ENCODE data around the gene HCK. TPM values are rescaled to one million over a fixed set of nuclear protein-coding genes. Genes with fewer than 3 reads are reported as not detected.

Gene HCK
- total and polyA plus RNA-seq, 9 of the 15 experiments (the other 6 are each of a cell fraction or from before 2014, with no cell fraction given): 0.09 to 0.51 (median 0.27) TPM; not detected in 6

DNA sequence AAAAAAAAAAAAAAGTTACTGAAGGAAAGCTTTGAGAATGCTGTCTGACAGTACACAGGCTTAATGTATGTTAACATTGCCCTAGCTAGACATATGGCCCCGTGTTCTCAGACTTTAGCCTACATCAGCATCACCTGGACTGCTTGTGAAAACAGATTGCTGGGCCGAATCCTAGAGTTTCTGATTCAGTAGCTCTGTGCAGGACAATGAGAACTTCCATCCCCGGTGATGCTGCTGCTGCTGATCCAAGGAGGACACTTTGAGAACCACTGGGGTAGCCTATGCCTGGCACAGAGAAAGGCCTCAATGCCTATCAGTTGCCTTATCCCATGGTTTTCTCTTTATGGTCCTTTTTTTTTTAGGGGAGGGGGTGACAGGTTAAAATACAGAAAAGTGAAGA, 1.6 kb downstream of the HCK start:
- Histone ChIP-seq H4K20me1 (replicated peaks; ENCODE audit: control insufficient read depth, insufficient read depth, low read length) (no peaks in the 10 kb centered on the region), H3K4me3 (no peak overlapping the region)

DNA sequence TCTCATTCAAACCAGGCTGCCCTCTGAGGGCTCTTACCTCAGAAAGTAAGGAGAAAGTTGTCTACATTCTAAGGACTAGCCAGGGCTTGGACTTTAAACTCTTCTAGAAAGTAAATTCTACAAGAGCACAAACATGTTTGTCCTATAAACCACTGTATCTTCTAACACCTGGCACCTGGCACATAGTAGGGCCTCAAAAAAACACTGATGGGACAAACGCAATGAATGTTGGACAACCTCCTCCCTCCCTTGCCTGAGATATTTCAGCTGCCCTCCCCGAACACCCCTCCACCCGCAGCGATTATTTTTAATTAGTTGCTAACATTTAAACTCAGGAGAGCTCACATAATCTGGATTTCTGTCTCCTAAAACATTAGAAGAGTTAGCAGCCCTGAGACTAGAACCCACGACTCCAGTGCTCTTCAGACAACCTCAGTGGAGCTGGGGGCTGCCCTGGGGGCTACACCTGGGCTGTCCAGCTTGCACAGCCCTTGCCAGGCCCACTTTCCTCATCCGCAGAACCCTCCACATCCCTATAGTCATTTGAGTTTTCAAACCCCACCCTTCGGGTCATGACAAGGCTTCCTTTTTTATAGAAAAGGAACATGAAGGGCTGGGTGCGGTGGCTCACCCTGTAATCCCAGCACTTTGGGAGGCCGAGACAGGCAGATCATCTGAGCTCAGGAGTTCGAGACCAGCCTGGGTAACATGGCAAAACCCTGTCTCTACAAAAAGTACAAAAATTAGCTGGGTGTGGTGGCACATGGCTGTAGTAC, 4.9 kb downstream of the HCK start:
- Histone ChIP-seq H3K9me3 (replicated peaks; ENCODE audit: control insufficient read depth, insufficient read depth, low read depth, low read length) (no peaks in the 10 kb centered on the region), H3K4me1 (replicated peaks in 1 of 2; ENCODE audit: control insufficient read depth in 2 of 2, insufficient read depth in 2 of 2, low read length in 2 of 2) (peaks cover 0 to 11% of the 10 kb centered on the region in 2 experiments; a peak in 2 of 5 replicates), H3K27me3 (ENCODE audit: control insufficient read depth in 2 of 2, insufficient read depth in 2 of 2, low read length in 2 of 2) (peaks cover 47 to 76% of the 10 kb centered on the region in 2 experiments), H4K20me1 (replicated peaks; ENCODE audit: control insufficient read depth, insufficient read depth, low read length) (no peaks in the 10 kb centered on the region), H3K4me3 (no peak overlapping the region), H3K27ac (ENCODE audit: extremely low read depth, low read depth, low read length) (no peak overlapping the region), H3K9me1 (ENCODE audit: control insufficient read depth, insufficient read depth, low read length) (no peaks in the 10 kb centered on the region), H3K36me3 (ENCODE audit: control insufficient read depth, insufficient read depth, low read length) (no peaks in the 10 kb centered on the region), H3K79me2 (ENCODE audit: control insufficient read depth, insufficient read depth, low read length) (no peaks in the 10 kb centered on the region), H3K4me2 (ENCODE audit: insufficient read depth, low read length) (no peak overlapping the region), H2AFZ (ENCODE audit: low read depth, low read length) (no peak overlapping the region), H3K9ac (ENCODE audit: insufficient read depth in 1 of 2, low read depth in 2 of 2, low read length in 2 of 2) (no peak overlapping the region)
- WGBS (ENCODE audit: insufficient coverage, low coverage, missing lambda C conversion rate): 2% methylated on average over 10 of the region's 10 CpGs
- DNase-seq (ENCODE audit: extremely low read depth in 1 of 4, low spot score in 3 of 4): no peak
- TF ChIP-seq ZKSCAN1 (IDR thresholded peaks at IDR 0.05; ENCODE audit: low read depth, low read length): peak; percentile 89
- TF ChIP-seq, protein P1, sequence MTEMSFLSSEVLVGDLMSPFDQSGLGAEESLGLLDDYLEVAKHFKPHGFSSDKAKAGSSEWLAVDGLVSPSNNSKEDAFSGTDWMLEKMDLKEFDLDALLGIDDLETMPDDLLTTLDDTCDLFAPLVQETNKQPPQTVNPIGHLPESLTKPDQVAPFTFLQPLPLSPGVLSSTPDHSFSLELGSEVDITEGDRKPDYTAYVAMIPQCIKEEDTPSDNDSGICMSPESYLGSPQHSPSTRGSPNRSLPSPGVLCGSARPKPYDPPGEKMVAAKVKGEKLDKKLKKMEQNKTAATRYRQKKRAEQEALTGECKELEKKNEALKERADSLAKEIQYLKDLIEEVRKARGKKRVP (CRISPR knock-in tag; IDR thresholded peaks at IDR 0.05): no peak
- CTCF ChIA-PET (ENCODE audit: low intra/inter-chr PET ratio): no interaction called here
- in situ Hi-C loops (cut with MboI) (no loop called here), intact Hi-C loops (cut with micrococcal nuclease) (no loop called here)
- no TSS peak for BruUV-seq (replicated peaks)
- POLR2A ChIA-PET: interaction anchor here (0.6 to 1.1 kb wide), 2 partner anchors 10 to 122 kb away, joined by 3 read pairs; no protein-coding TSS in a partner anchor
- FAIRE-seq: no peak
- no peak for ATAC-seq

More for the DNA sequence above, 1.6 kb downstream of the HCK start:
- H3K9me1 ChIP-seq (ENCODE audit: control insufficient read depth, insufficient read depth, low read length): no peaks in the 10 kb centered on the region
- no peak for DNase-seq (ENCODE audit: extremely low read depth in 1 of 4, low spot score in 3 of 4)
- no peak overlapping the region for H3K9ac ChIP-seq (ENCODE audit: insufficient read depth in 1 of 2, low read depth in 2 of 2, low read length in 2 of 2)
- in situ Hi-C loops (cut with MboI): no loop called here
- BruUV-seq (replicated peaks): no TSS peak
- POLR2A ChIA-PET: interaction anchor here (1.1 kb wide), 1 partner anchor 11 kb away, joined by 3 read pairs; no protein-coding TSS in a partner anchor
- ATAC-seq: no peak; the same call in 2 of the 3 replicates
- no peak overlapping the region for H3K27ac ChIP-seq (ENCODE audit: extremely low read depth, low read depth, low read length)
- H2AFZ ChIP-seq (ENCODE audit: low read depth, low read length): no peak overlapping the region
- H3K79me2 ChIP-seq (ENCODE audit: control insufficient read depth, insufficient read depth, low read length): no peaks in the 10 kb centered on the region
- peaks cover 51 to 78% of the 10 kb centered on the region in 2 experiments for H3K27me3 ChIP-seq (ENCODE audit: control insufficient read depth in 2 of 2, insufficient read depth in 2 of 2, low read length in 2 of 2)
- WGBS (ENCODE audit: insufficient coverage, low coverage, missing lambda C conversion rate): 6% methylated on average over 3 of the region's 3 CpGs
- peaks cover 0 to 15% of the 10 kb centered on the region in 2 experiments; a peak in 2 of 5 replicates for H3K4me1 ChIP-seq (replicated peaks in 1 of 2; ENCODE audit: control insufficient read depth in 2 of 2, insufficient read depth in 2 of 2, low read length in 2 of 2)
- no peak overlapping the region for H3K4me2 ChIP-seq (ENCODE audit: insufficient read depth, low read length)
- H3K9me3 ChIP-seq (replicated peaks; ENCODE audit: control insufficient read depth, insufficient read depth, low read depth, low read length): no peaks in the 10 kb centered on the region
- FAIRE-seq: no peak
- intact Hi-C loops (cut with micrococcal nuclease): no loop called here
- TF ChIP-seq ZNF696 (CRISPR knock-in tag; conservative IDR thresholded peaks at IDR 0.05): no peak
- TF ChIP-seq CBX2 (IDR thresholded peaks at IDR 0.05; ENCODE audit: insufficient read depth, low read length, poor library complexity, severe bottlenecking): peak; percentile 59
- CTCF ChIA-PET (ENCODE audit: low intra/inter-chr PET ratio): no interaction called here
- no peaks in the 10 kb centered on the region for H3K36me3 ChIP-seq (ENCODE audit: control insufficient read depth, insufficient read depth, low read length)

Data from K562 (cell line).